AG04449 (cell line): ENCODE data around the gene CACNA1C.

Experiments
- CTCF ChIA-PET: fragments of 350-600 bp; formaldehyde crosslinking; extraction: SDS; loops from one replicate; lab custom pipeline; 2021; ENCODE audit warnings: antibody characterized with exemption; lab: Yijun Ruan, JAX
- POLR2A ChIA-PET: fragments of 400-600, 350-600 bp; formaldehyde crosslinking; extraction: SDS; loops from one replicate; lab custom pipeline; 2020; ENCODE audit warnings: antibody characterized with exemption, inconsistent platforms; lab: Yijun Ruan, JAX
- DNase-seq: peaks from one replicate; pipeline ENCODE4 v3.0.0-alpha.2; 2010; ENCODE audit warnings: low read depth, low spot score
- H3K4me3 ChIP-seq: 2 replicates; pipeline ENCODE4 v1.5.1; 2011; ENCODE audit warnings: low read depth, mild to moderate bottlenecking, control low read depth, low read length
- CTCF ChIP-seq: IDR thresholded peaks from one replicate; pipeline ENCODE4 v1.5.1; 2011; ENCODE audit warnings: mild to moderate bottlenecking, moderate library complexity, low read length, control low read depth, inconsistent platforms; ENCODE audit not compliant: insufficient read depth; ENCODE audit errors: missing control alignments

The CACNA1C gene

GRCh38 chr12:2113119-2113912, 60.5 kb downstream of the CACNA1C start:
- DNase-seq: no peak
- POLR2A ChIA-PET: no interaction called here
- CTCF ChIA-PET: interaction anchor here (1.0 kb wide), 2 partner anchors 45 to 55 kb away, joined by 3 to 4 read pairs; no protein-coding TSS in a partner anchor
- no peak for TF ChIP-seq CTCF
- H3K4me3 ChIP-seq: no peak overlapping the region

- DNase-seq: no peak
- no peak for TF ChIP-seq CTCF
- ChIA-PET CTCF (interaction anchor here (1.0 kb wide), 1 partner anchor 45 kb away, joined by 3 read pairs; no protein-coding TSS in a partner anchor), POLR2A (no interaction called here)
- no peak overlapping the region for H3K4me3 ChIP-seq
These were observed 61.3 kb downstream of the CACNA1C start for GRCh38 chr12:2114071-2114470.

DNA sequence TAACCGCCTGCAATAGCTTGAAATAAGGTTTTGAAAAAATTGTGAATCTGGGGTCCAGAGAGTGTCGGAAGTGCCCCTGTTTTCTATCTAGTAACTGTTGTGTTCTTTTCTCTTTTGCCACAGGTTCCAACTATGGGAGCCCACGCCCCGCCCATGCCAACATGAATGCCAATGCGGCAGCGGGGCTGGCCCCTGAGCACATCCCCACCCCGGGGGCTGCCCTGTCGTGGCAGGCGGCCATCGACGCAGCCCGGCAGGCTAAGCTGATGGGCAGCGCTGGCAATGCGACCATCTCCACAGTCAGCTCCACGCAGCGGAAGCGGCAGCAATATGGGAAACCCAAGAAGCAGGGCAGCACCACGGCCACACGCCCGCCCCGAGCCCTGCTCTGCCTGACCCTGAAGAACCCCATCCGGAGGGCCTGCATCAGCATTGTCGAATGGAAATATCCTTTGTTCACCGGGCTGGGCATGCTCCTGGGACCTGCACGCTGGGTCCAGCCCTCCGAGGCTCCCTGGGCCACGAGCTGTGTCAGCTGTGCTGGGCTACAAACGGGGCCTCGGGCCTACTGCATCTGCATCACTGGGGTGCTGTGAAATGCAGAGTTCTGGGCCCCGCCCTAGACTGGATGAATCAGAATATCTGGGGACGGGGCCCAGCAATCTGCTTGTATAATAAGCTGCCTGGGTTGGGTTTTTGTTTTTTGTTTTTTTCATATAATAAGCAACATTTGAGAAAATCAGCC, 62.5 kb downstream of the CACNA1C start:
- TF ChIP-seq CTCF: no peak
- ChIA-PET POLR2A (interaction anchor here (0.6 kb wide), 1 partner anchor 167 kb away, joined by 3 read pairs; no protein-coding TSS in a partner anchor), CTCF (no interaction called here)
- DNase-seq: no peak
- H3K4me3 ChIP-seq: no peak overlapping the region

GRCh38 chr12:2117541-2117940, 64.8 kb downstream of the CACNA1C start:
- ChIA-PET POLR2A (no interaction called here), CTCF (no interaction called here)
- no peak for TF ChIP-seq CTCF
- DNase-seq: no peak
- no peak overlapping the region for H3K4me3 ChIP-seq

GRCh38 chr12:2118061-2118460, 65.3 kb downstream of the CACNA1C start:
- DNase-seq: no peak
- TF ChIP-seq CTCF: no peak
- CTCF ChIA-PET: interaction anchor here (1.1 kb wide), 1 partner anchor 178 kb away, joined by 3 read pairs; no protein-coding TSS in a partner anchor
- no peak overlapping the region for H3K4me3 ChIP-seq
- POLR2A ChIA-PET: no interaction called here
